ENCODE results near the gene ITPKC. TPM values are rescaled to one million over a fixed set of nuclear protein-coding genes. Genes with fewer than 3 reads are reported as not detected.

ITPKC gene
- total RNA-seq, 2 donors from 2014 or later = 40.8 to 44.5 TPM

- H3K27ac ChIP-seq = no peak overlapping the region
- 75% methylated on average over 2 of the region's 2 CpGs for WGBS
- intact Hi-C loops (cut with DNase I) = no loop called here
Observed at GRCh38 chr19:40672038-40672437, 44.9 kb upstream of the ITPKC start.

GRCh38 chr19:40672573-40673299 is 44.2 kb upstream of the ITPKC start:
- intact Hi-C loops (cut with DNase I) = no loop called here
- no peak for DNase-seq (ENCODE audit: low spot score)
- no peaks in the 10 kb centered on the region for H3K9me3 ChIP-seq

More at GRCh38 chr19:40672038-40672437, 44.9 kb upstream of the ITPKC start:
- TF ChIP-seq POLR2AphosphoS5 (IDR thresholded peaks at IDR 0.05) (no peak), CTCF (IDR thresholded peaks at IDR 0.05) (no peak), POLR2A (IDR thresholded peaks at IDR 0.05) (no peak)
- no peak overlapping the region for H3K4me3 ChIP-seq
- peaks cover 9 to 18% of the 10 kb centered on the region in 2 donors for H3K36me3 ChIP-seq
- H3K27me3 ChIP-seq (replicated peaks; ENCODE audit: insufficient read depth) = no peaks in the 10 kb centered on the region
- H3K4me1 ChIP-seq (replicated peaks) = no peaks in the 10 kb centered on the region
- DNase-seq (ENCODE audit: low spot score) = no peak
- H3K9me3 ChIP-seq = no peaks in the 10 kb centered on the region

GRCh38 chr19:40673397-40673796 is 43.5 kb upstream of the ITPKC start:
- WGBS = 76% methylated on average over 9 of the region's 11 CpGs
- TF ChIP-seq POLR2AphosphoS5 (IDR thresholded peaks at IDR 0.05) (no peak), POLR2A (IDR thresholded peaks at IDR 0.05) (no peak), CTCF (IDR thresholded peaks at IDR 0.05) (no peak)
- no peak overlapping the region for H3K27ac ChIP-seq

More at GRCh38 chr19:40672573-40673299, 44.2 kb upstream of the ITPKC start:
- no peak overlapping the region for H3K27ac ChIP-seq
- no peak overlapping the region for H3K4me3 ChIP-seq
- H3K4me1 ChIP-seq (replicated peaks) = no peaks in the 10 kb centered on the region
- no peaks in the 10 kb centered on the region for H3K27me3 ChIP-seq (replicated peaks; ENCODE audit: insufficient read depth)
- no peak for TF ChIP-seq POLR2A (IDR thresholded peaks at IDR 0.05)
- no peak for TF ChIP-seq POLR2AphosphoS5 (IDR thresholded peaks at IDR 0.05)
- no peak for TF ChIP-seq CTCF (IDR thresholded peaks at IDR 0.05)
- 94% methylated on average over 7 of the region's 7 CpGs for WGBS
- peaks cover 9 to 18% of the 10 kb centered on the region in 2 donors for H3K36me3 ChIP-seq

GRCh38 chr19:40674291-40674690 is 42.6 kb upstream of the ITPKC start:
- no peak for DNase-seq (ENCODE audit: low spot score)
- Histone ChIP-seq H3K4me1 (replicated peaks) (no peaks in the 10 kb centered on the region), H3K27me3 (replicated peaks; ENCODE audit: insufficient read depth) (no peaks in the 10 kb centered on the region), H3K27ac (no peak overlapping the region), H3K4me3 (no peak overlapping the region), H3K36me3 (peaks cover 9 to 14% of the 10 kb centered on the region in 2 donors), H3K9me3 (no peaks in the 10 kb centered on the region)
- TF ChIP-seq POLR2A (IDR thresholded peaks at IDR 0.05) = no peak
- no peak for TF ChIP-seq CTCF (IDR thresholded peaks at IDR 0.05)
- TF ChIP-seq POLR2AphosphoS5 (IDR thresholded peaks at IDR 0.05) = no peak
- intact Hi-C loops (cut with DNase I) = no loop called here
- WGBS = 74% methylated on average over 3 of the region's 3 CpGs

More at GRCh38 chr19:40673397-40673796, 43.5 kb upstream of the ITPKC start:
- DNase-seq (ENCODE audit: low spot score) = no peak
- H3K9me3 ChIP-seq = no peaks in the 10 kb centered on the region
- H3K27me3 ChIP-seq (replicated peaks; ENCODE audit: insufficient read depth) = no peaks in the 10 kb centered on the region
- peaks cover 9 to 18% of the 10 kb centered on the region in 2 donors for H3K36me3 ChIP-seq
- intact Hi-C loops (cut with DNase I) = no loop called here
- no peaks in the 10 kb centered on the region for H3K4me1 ChIP-seq (replicated peaks)
- H3K4me3 ChIP-seq = no peak overlapping the region

- Histone ChIP-seq H3K36me3 (peaks cover 5 to 12% of the 10 kb centered on the region in 2 donors), H3K27ac (no peak overlapping the region), H3K4me3 (no peak overlapping the region), H3K27me3 (replicated peaks; ENCODE audit: insufficient read depth) (no peaks in the 10 kb centered on the region), H3K9me3 (no peaks in the 10 kb centered on the region), H3K4me1 (replicated peaks) (no peaks in the 10 kb centered on the region)
- TF ChIP-seq POLR2A (IDR thresholded peaks at IDR 0.05) = no peak
- TF ChIP-seq CTCF (IDR thresholded peaks at IDR 0.05) = no peak
- TF ChIP-seq POLR2AphosphoS5 (IDR thresholded peaks at IDR 0.05) = no peak
- intact Hi-C loops (cut with DNase I) = no loop called here
- DNase-seq (ENCODE audit: low spot score) = no peak
- 93% methylated on average over 23 of the region's 23 CpGs for WGBS
Observed at GRCh38 chr19:40677156-40677555, 39.8 kb upstream of the ITPKC start.

Measured in prostate gland (tissue), 2 donors.